IMR-90 (cell line): ENCODE data around the gene GALNT9. TPM values are rescaled to one million over a fixed set of nuclear protein-coding genes. Genes with fewer than 3 reads are reported as not detected.

Experiments
- ATAC-seq: fragments of 200-7000 bp; cut with Tn5 transposase; 2 replicates; pipeline ENCODE4 v1.9.1; 2020; ENCODE audit warnings: low read depth, mild to moderate bottlenecking, moderate library complexity
- BruUV-seq: library from RNA; stranded (reverse); fragments of 400-500 nt; replicated peaks from 2 replicates; lab custom pipeline; 2021; lab: Mats Ljungman, UMichigan
- CTCF ChIA-PET: fragments of 300-600 bp; formaldehyde crosslinking; extraction: SDS; loops from one replicate; lab custom pipeline; 2021; ENCODE audit warnings: antibody characterized with exemption; lab: Yijun Ruan, JAX
- POLR2A ChIA-PET: fragments of 300-600 bp; sonication (Branson Sonifier 250); formaldehyde crosslinking; loops from one replicate; lab custom pipeline; 2022; ENCODE audit warnings: antibody characterized with exemption; ENCODE audit not compliant: unreplicated experiment; lab: Charles Lee
- DNase-seq: peaks from one replicate; pipeline ENCODE4 v3.0.0; 2013
- H2AFZ ChIP-seq: replicated peaks from 2 replicates; pipeline ENCODE3; 2013; ENCODE audit warnings: low read length, mild to moderate bottlenecking; ENCODE audit not compliant: poor library complexity
- H2AK5ac ChIP-seq: 2 replicates; pipeline ENCODE4 v1.6.1; 2013; ENCODE audit warnings: low read depth, low read length, inconsistent platforms
- H2AK9ac ChIP-seq: replicated peaks from 2 replicates; pipeline ENCODE3; 2013; ENCODE audit warnings: mild to moderate bottlenecking, low read depth, low read length, moderate library complexity; ENCODE audit not compliant: poor library complexity
- H2BK120ac ChIP-seq: 2 replicates; pipeline ENCODE4 v1.6.1; 2013; ENCODE audit warnings: low read depth, low read length, inconsistent platforms
- H2BK15ac ChIP-seq: 3 replicates; pipeline ENCODE4 v1.6.1; 2013; ENCODE audit warnings: low read depth, low read length, inconsistent platforms
- H2BK20ac ChIP-seq: 2 replicates; pipeline ENCODE4 v1.6.1; 2013; ENCODE audit warnings: low read depth, mild to moderate bottlenecking, inconsistent platforms, low read length, moderate library complexity
- H2BK5ac ChIP-seq: 2 replicates; pipeline ENCODE4 v1.6.1; 2013; ENCODE audit warnings: mild to moderate bottlenecking, low read depth, low read length, inconsistent platforms; ENCODE audit not compliant: poor library complexity, severe bottlenecking
- H3K14ac ChIP-seq: replicated peaks from 2 replicates; pipeline ENCODE4 v1.6.1; 2013; ENCODE audit warnings: low read depth, low read length, inconsistent platforms
- H3K18ac ChIP-seq: 2 replicates; pipeline ENCODE4 v1.6.1; 2013; ENCODE audit warnings: low read depth, low read length, control low read depth
- H3K23ac ChIP-seq: 2 replicates; pipeline ENCODE4 v1.6.1; 2013; ENCODE audit warnings: low read depth, low read length, inconsistent platforms
- H3K27ac ChIP-seq: 2 replicates; pipeline ENCODE4 v1.5.1; 2013; ENCODE audit warnings: mild to moderate bottlenecking, control low read depth, low read length; ENCODE audit not compliant: insufficient read depth
- H3K27me3 ChIP-seq: 2 replicates; pipeline ENCODE4 v1.6.1; 2013; ENCODE audit warnings: low read length; ENCODE audit not compliant: control insufficient read depth, insufficient read depth
- H3K36me3 ChIP-seq: 2 replicates; pipeline ENCODE4 v1.6.1; 2013; ENCODE audit warnings: low read length, mixed read lengths; ENCODE audit not compliant: control insufficient read depth, insufficient read depth
- H3K4ac ChIP-seq: 2 replicates; pipeline ENCODE4 v1.6.1; 2013; ENCODE audit warnings: low read depth, low read length, inconsistent platforms
- H3K4me1 ChIP-seq: 2 replicates; pipeline ENCODE4 v1.6.1; 2013; ENCODE audit warnings: low read length, mixed read lengths; ENCODE audit not compliant: control insufficient read depth, insufficient read depth
- H3K4me2 ChIP-seq: 2 replicates; pipeline ENCODE4 v1.6.1; 2013; ENCODE audit warnings: low read depth, mild to moderate bottlenecking, control low read depth, low read length, moderate library complexity
- H3K4me3 ChIP-seq: 2 replicates; pipeline ENCODE4 v1.5.1; 2013; ENCODE audit warnings: low read depth, mild to moderate bottlenecking, control low read depth, low read length, moderate library complexity; ENCODE audit not compliant: insufficient read depth
- H3K56ac ChIP-seq: 2 replicates; pipeline ENCODE4 v1.6.1; 2013; ENCODE audit warnings: low read length, inconsistent platforms; ENCODE audit not compliant: insufficient read depth; ENCODE audit errors: extremely low read depth
- H3K79me1 ChIP-seq, 2 experiments: 2 replicates each; pipeline ENCODE4 v1.6.1; 2013; ENCODE audit warnings: low read length in 2 of 2, inconsistent platforms in 1 of 2, low read depth in 1 of 2
- H3K9ac ChIP-seq: 2 replicates; pipeline ENCODE4 v1.6.1; 2013; ENCODE audit warnings: low read depth, low read length, control low read depth
- H3K9me1 ChIP-seq: 2 replicates; pipeline ENCODE4 v1.6.1; 2013; ENCODE audit warnings: low read length, inconsistent platforms; ENCODE audit not compliant: insufficient read depth
- H3K9me3 ChIP-seq: 2 replicates; pipeline ENCODE4 v1.6.1; 2013; ENCODE audit warnings: low read length; ENCODE audit not compliant: control insufficient read depth, insufficient read depth
- H4K20me1 ChIP-seq: 2 replicates; pipeline ENCODE4 v1.6.1; 2013; ENCODE audit warnings: low read length, inconsistent platforms; ENCODE audit not compliant: insufficient read depth
- H4K5ac ChIP-seq: 2 replicates; pipeline ENCODE4 v1.6.1; 2013; ENCODE audit warnings: mild to moderate bottlenecking, low read depth, low read length, control low read depth
- H4K8ac ChIP-seq, 2 experiments: 2 replicates each; pipeline ENCODE4 v1.6.1; 2013; ENCODE audit warnings: low read depth in 2 of 2, low read length in 2 of 2, control low read depth in 1 of 2, inconsistent platforms in 1 of 2
- H4K91ac ChIP-seq: 2 replicates; pipeline ENCODE4 v1.6.1; 2013; ENCODE audit warnings: low read depth, low read length, inconsistent platforms; ENCODE audit not compliant: insufficient read depth
- CEBPB ChIP-seq: IDR thresholded peaks from 2 replicates; pipeline ENCODE4 v1.6.1; 2012; ENCODE audit warnings: low read depth, low read length, improper control_type of control experiment
- NFE2L2 ChIP-seq: fragments of 150-350 bp; IDR thresholded peaks from 2 replicates; pipeline ENCODE4 v1.6.1; 2016; ENCODE audit warnings: low read depth, mild to moderate bottlenecking, low read length
- RAD21 ChIP-seq: IDR thresholded peaks from 2 replicates; pipeline ENCODE4 v1.6.1; 2012; ENCODE audit warnings: low read length, improper control_type of control experiment
- USF2 ChIP-seq: fragments of 150-350 bp; IDR thresholded peaks from 2 replicates; pipeline ENCODE4 v1.6.1; 2017; ENCODE audit warnings: mild to moderate bottlenecking, antibody characterized with exemption, low read length, low read depth
- WGBS, 2 experiments: methylation state at CpG; one replicate each; pipeline versions ENCODE4 v1.1.5 to v1.1.7; 2013; ENCODE audit warnings: missing lambda C conversion rate in 2 of 2; ENCODE audit not compliant: insufficient read length in 1 of 2; ENCODE audit errors: extremely low coverage in 2 of 2; 5-methylcytosine and 5-hydroxymethylcytosine counted together
- dilution Hi-C: fragments of 300-500 bp; cut with HindIII; formaldehyde crosslinking; loops from one replicate; pipeline ENCODE4 v1.14.3; 2018; ENCODE audit warnings: low sequenced_read_pairs; ENCODE audit not compliant: unreplicated experiment
- in situ Hi-C: fragments of 300-500 bp; cut with MboI; formaldehyde crosslinking; loops from 3 replicates; pipeline ENCODE4 v1.14.3; 2019; ENCODE audit warnings: low sequenced_read_pairs, inconsistent platforms, mixed read lengths
- intact Hi-C: fragments of 100-400 bp; cut with micrococcal nuclease; formaldehyde crosslinking; loops from 2 replicates; pipeline ENCODE4 v1.10.0; 2022
- polyA plus RNA-seq, 3 experiments: library from polyadenylated mRNA; depleted of rRNA; stranded (reverse); fragments of >200 nt; gene quantifications; 2 replicates each; pipeline ENCODE4 v1.2.3, GENCODE V29; 2012; ENCODE audit warnings: low replicate concordance in 1 of 3
- total RNA-seq: library from RNA; depleted of rRNA; stranded (reverse); fragments of >200 nt; gene quantifications from 2 replicates; pipeline ENCODE4 v1.2.3, GENCODE V29; 2012

Gene GALNT9
- total and polyA plus RNA-seq, 2 of the 4 experiments (the other 2 are of a cell fraction) = under 0.01 to 0.12 TPM

GRCh38 chr12:132287391-132288238 lies 41.8 kb downstream of the GALNT9 start (continued):
- no peak for TF ChIP-seq RAD21

GRCh38 chr12:132286912-132287311 lies 42.5 kb downstream of the GALNT9 start:
- Histone ChIP-seq H3K18ac (no peak overlapping the region), H3K9me1 (no peaks in the 10 kb centered on the region), H2AK9ac (no peak overlapping the region), H4K8ac (no peak overlapping the region), H3K9me3 (peaks cover 5% of the 10 kb centered on the region; the same call in 1 of the 2 replicates), H2BK15ac (no peak overlapping the region), H3K79me1 (no peaks in the 10 kb centered on the region), H2BK20ac (no peak overlapping the region), H2BK5ac (no peak overlapping the region), H3K4me1 (no peaks in the 10 kb centered on the region), H3K36me3 (no peaks in the 10 kb centered on the region), H3K9ac (no peak overlapping the region), H3K4me2 (no peak overlapping the region), H2AK5ac (no peak overlapping the region), H4K91ac (no peak overlapping the region), H4K5ac (no peak overlapping the region), H3K27ac (no peak overlapping the region), H2AFZ (no peak overlapping the region), H3K4ac (no peak overlapping the region), H3K56ac (no peak overlapping the region), H2BK120ac (no peak overlapping the region), H3K27me3 (no peaks in the 10 kb centered on the region; the same call in 1 of the 2 replicates), H3K23ac (no peak overlapping the region), H4K20me1 (no peaks in the 10 kb centered on the region), H3K4me3 (no peak overlapping the region), H3K14ac (no peak overlapping the region)
- ATAC-seq (no peak), DNase-seq (no peak)
- intact Hi-C loops (no loop called here), in situ Hi-C loops (no loop called here), dilution Hi-C loops (no loop called here)
- no TSS peak for BruUV-seq
- TF ChIP-seq NFE2L2 (no peak), CEBPB (peak; percentile 46), USF2 (no peak)
- ChIA-PET CTCF (no interaction called here), POLR2A (no interaction called here)
- WGBS, 2 experiments = 56% methylated on average over 11 of the region's 23 CpGs; no CpG with 5 or more reads in 1 of the 2 experiments
